IPS-18a (cell line): ENCODE data around the gene NOXA1.
"Not testable (repeated sequence)": the region's sequence is repeated elsewhere in the genome, so short reads cannot be mapped to it uniquely, and the experiment has no call there.

Experiments used
- H3K27ac ChIP-seq: one replicate; pipeline ENCODE4 v1.5.1; 2013; ENCODE audit warnings: low read length
- H3K27me3 ChIP-seq: one replicate; pipeline ENCODE4 v1.6.1; 2013; ENCODE audit warnings: mild to moderate bottlenecking, low read length; ENCODE audit not compliant: control insufficient read depth, insufficient read depth
- H3K36me3 ChIP-seq: one replicate; pipeline ENCODE4 v1.6.1; 2013; ENCODE audit warnings: low read depth, low read length; ENCODE audit not compliant: control insufficient read depth
- H3K4me1 ChIP-seq: one replicate; pipeline ENCODE4 v1.6.1; 2013; ENCODE audit warnings: low read depth, low read length; ENCODE audit not compliant: control insufficient read depth
- H3K4me3 ChIP-seq: one replicate; pipeline ENCODE4 v1.5.1; 2013; ENCODE audit warnings: low read length
- H3K9ac ChIP-seq: one replicate; pipeline ENCODE4 v1.6.1; 2013; ENCODE audit warnings: mild to moderate bottlenecking, low read length, moderate library complexity
- H3K9me3 ChIP-seq: one replicate; pipeline ENCODE4 v1.6.1; 2013; ENCODE audit warnings: low read depth, low read length; ENCODE audit not compliant: control insufficient read depth

NOXA1 gene

GRCh38 chr9:137462986-137463930 lies 40.1 kb downstream of the NOXA1 start:
- Histone ChIP-seq H3K4me1 (no peaks in the 10 kb centered on the region), H3K27me3 (no peaks in the 10 kb centered on the region), H3K4me3 (no peak overlapping the region), H3K36me3 (no peaks in the 10 kb centered on the region), H3K27ac (no peak overlapping the region), H3K9me3 (no peaks in the 10 kb centered on the region), H3K9ac (no peak overlapping the region)

- H3K4me3 ChIP-seq, result no peak overlapping the region
- H3K9me3 ChIP-seq, result no peaks in the 10 kb centered on the region
- no peaks in the 10 kb centered on the region for H3K36me3 ChIP-seq
- no peak overlapping the region for H3K9ac ChIP-seq
- no peaks in the 10 kb centered on the region for H3K4me1 ChIP-seq
- no peaks in the 10 kb centered on the region for H3K27me3 ChIP-seq
- no peak overlapping the region for H3K27ac ChIP-seq
These were observed 40.7 kb downstream of the NOXA1 start for GRCh38 chr9:137463931-137464290.

- Histone ChIP-seq H3K27me3 (no peaks in the 10 kb centered on the region), H3K4me3 (no peak overlapping the region), H3K27ac (no peak overlapping the region), H3K9me3 (no peaks in the 10 kb centered on the region), H3K36me3 (no peaks in the 10 kb centered on the region), H3K9ac (no peak overlapping the region), H3K4me1 (no peaks in the 10 kb centered on the region)
These were observed 41.3 kb downstream of the NOXA1 start for GRCh38 chr9:137464291-137464999.

- H3K9ac ChIP-seq, result no peak overlapping the region
- H3K4me1 ChIP-seq, result no peaks in the 10 kb centered on the region
- no peaks in the 10 kb centered on the region for H3K27me3 ChIP-seq
- H3K4me3 ChIP-seq, result no peak overlapping the region
- no peaks in the 10 kb centered on the region for H3K9me3 ChIP-seq
- H3K27ac ChIP-seq, result no peak overlapping the region
- H3K36me3 ChIP-seq, result no peaks in the 10 kb centered on the region
These were observed 42.0 kb downstream of the NOXA1 start for GRCh38 chr9:137465000-137465719.

GRCh38 chr9:137465720-137466388 lies 42.7 kb downstream of the NOXA1 start:
- H3K27me3 ChIP-seq, result no peaks in the 10 kb centered on the region
- H3K4me3 ChIP-seq, result no peak overlapping the region
- H3K4me1 ChIP-seq, result no peaks in the 10 kb centered on the region
- no peak overlapping the region for H3K27ac ChIP-seq
- no peak overlapping the region for H3K9ac ChIP-seq
- no peaks in the 10 kb centered on the region for H3K9me3 ChIP-seq
- no peaks in the 10 kb centered on the region for H3K36me3 ChIP-seq

- not testable (repeated sequence) for H3K4me1 ChIP-seq, H3K36me3 ChIP-seq, H3K9ac ChIP-seq, H3K4me3 ChIP-seq, H3K27ac ChIP-seq, H3K9me3 ChIP-seq, H3K27me3 ChIP-seq
These were observed 43.3 kb downstream of the NOXA1 start for GRCh38 chr9:137466389-137467085.

GRCh38 chr9:137467161-137467581 lies 44.0 kb downstream of the NOXA1 start:
- no peak overlapping the region for H3K9ac ChIP-seq
- H3K27me3 ChIP-seq, result no peaks in the 10 kb centered on the region
- H3K36me3 ChIP-seq, result no peaks in the 10 kb centered on the region

GRCh38 chr9:137467896-137468295 lies 44.7 kb downstream of the NOXA1 start:
- Histone ChIP-seq H3K27me3 (no peaks in the 10 kb centered on the region), H3K9me3 (no peaks in the 10 kb centered on the region), H3K27ac (no peak overlapping the region), H3K36me3 (no peaks in the 10 kb centered on the region), H3K9ac (no peak overlapping the region), H3K4me1 (no peaks in the 10 kb centered on the region), H3K4me3 (no peak overlapping the region)

More at GRCh38 chr9:137467161-137467581, 44.0 kb downstream of the NOXA1 start:
- Histone ChIP-seq H3K27ac (no peak overlapping the region), H3K4me3 (no peak overlapping the region), H3K9me3 (no peaks in the 10 kb centered on the region), H3K4me1 (no peaks in the 10 kb centered on the region)

GRCh38 chr9:137470785-137471184 lies 47.6 kb downstream of the NOXA1 start:
- Histone ChIP-seq H3K9me3 (no peaks in the 10 kb centered on the region), H3K27ac (no peak overlapping the region), H3K36me3 (no peaks in the 10 kb centered on the region), H3K4me1 (no peaks in the 10 kb centered on the region), H3K27me3 (no peaks in the 10 kb centered on the region), H3K9ac (no peak overlapping the region), H3K4me3 (no peak overlapping the region)

- no peak overlapping the region for H3K4me3 ChIP-seq
- no peaks in the 10 kb centered on the region for H3K4me1 ChIP-seq
- no peak overlapping the region for H3K9ac ChIP-seq
- H3K27me3 ChIP-seq, result no peaks in the 10 kb centered on the region
- H3K9me3 ChIP-seq, result no peaks in the 10 kb centered on the region
- H3K27ac ChIP-seq, result no peak overlapping the region
- H3K36me3 ChIP-seq, result no peaks in the 10 kb centered on the region
These were observed 51.1 kb downstream of the NOXA1 start for GRCh38 chr9:137474271-137474670.
